GM12878 (cell line): ENCODE data around the gene MMP14. TPM values are rescaled to one million over a fixed set of nuclear protein-coding genes. Genes with fewer than 3 reads are reported as not detected.

Source experiments
- ATAC-seq: fragments of 200-7000 bp; cut with Tn5 transposase; 3 replicates; pipeline ENCODE4 v1.9.1; 2020; ENCODE audit warnings: mild to moderate bottlenecking, moderate library complexity
- BruUV-seq: library from RNA; stranded (reverse); fragments of 400-500 nt; replicated peaks from 2 replicates; lab custom pipeline; 2021; lab: Mats Ljungman, UMichigan
- CTCF ChIA-PET: fragments of 300-600 bp; sonication (Branson Sonifier 250); formaldehyde crosslinking; extraction: SDS; loops from one replicate; lab custom pipeline; 2021; ENCODE audit warnings: inconsistent platforms; lab: Yijun Ruan, JAX
- POLR2A ChIA-PET: fragments of 350-600 bp; formaldehyde crosslinking; extraction: SDS; loops from one replicate; lab custom pipeline; 2021; ENCODE audit warnings: inconsistent platforms; lab: Charles Lee
- RAD21 ChIA-PET: fragments of 300-600 bp; sonication (Branson Sonifier 250); formaldehyde crosslinking; loops from one replicate; lab custom pipeline; 2023; ENCODE audit warnings: antibody characterized with exemption; ENCODE audit not compliant: unreplicated experiment; lab: Charles Lee
- SMC1A ChIA-PET: fragments of 300-600 bp; sonication (Branson Sonifier 250); formaldehyde crosslinking; loops from one replicate; lab custom pipeline; 2023; ENCODE audit not compliant: unreplicated experiment, uncharacterized antibody; lab: Charles Lee
- DNase-seq: peaks from one replicate; pipeline ENCODE4 v3.0.0-alpha.2; 2011; ENCODE audit warnings: low read depth, low spot score
- FAIRE-seq: peaks from 3 replicates; lab custom pipeline; 2011; peaks lifted over from hg19 to GRCh38; lab: Jason Lieb, UNC
- H2AFZ ChIP-seq: 2 replicates; pipeline ENCODE4 v1.6.0; 2011; ENCODE audit warnings: low read depth, low read length, control low read depth; ENCODE audit not compliant: control insufficient read depth
- H3K27ac ChIP-seq: 2 replicates; pipeline ENCODE4 v1.5.1; 2011; ENCODE audit warnings: control low read depth; ENCODE audit not compliant: control insufficient read depth, insufficient read depth
- H3K27me3 ChIP-seq, 2 experiments: replicated peaks in 1 of 2; 2 replicates each; pipeline versions ENCODE4 v1.6.0 to v1.6.1; 2011; ENCODE audit warnings: low read length in 1 of 2; ENCODE audit not compliant: control insufficient read depth in 2 of 2, insufficient read depth in 2 of 2
- H3K36me3 ChIP-seq, 2 experiments: 2 replicates each; pipeline ENCODE4 v1.5.1; 2011; ENCODE audit warnings: low read length in 1 of 2; ENCODE audit not compliant: control insufficient read depth in 2 of 2, insufficient read depth in 2 of 2
- H3K4me1 ChIP-seq: 2 replicates; pipeline ENCODE4 v1.6.1; 2011; ENCODE audit warnings: mild to moderate bottlenecking, low read length, moderate library complexity, mixed read lengths; ENCODE audit not compliant: control insufficient read depth, insufficient read depth
- H3K4me2 ChIP-seq: 2 replicates; pipeline ENCODE4 v1.6.0; 2011; ENCODE audit warnings: control low read depth; ENCODE audit not compliant: control insufficient read depth, insufficient read depth
- H3K4me3 ChIP-seq: fragments of 200-600 bp; sonication (generic); 2 replicates; pipeline ENCODE4 v1.5.1; 2016
- H3K79me2 ChIP-seq: 2 replicates; pipeline ENCODE4 v1.6.0; 2011; ENCODE audit warnings: low read length; ENCODE audit not compliant: control insufficient read depth, insufficient read depth
- H3K9ac ChIP-seq: 2 replicates; pipeline ENCODE4 v1.8.0; 2011; ENCODE audit warnings: low read length, control low read depth, mixed read lengths; ENCODE audit not compliant: control insufficient read depth, insufficient read depth
- H3K9me3 ChIP-seq: replicated peaks from 3 replicates; pipeline ENCODE4 v1.5.1; 2011; ENCODE audit warnings: mild to moderate bottlenecking, low read length; ENCODE audit not compliant: control insufficient read depth, insufficient read depth
- H4K20me1 ChIP-seq: 2 replicates; pipeline ENCODE4 v1.6.0; 2011; ENCODE audit not compliant: control insufficient read depth, insufficient read depth
- CBX3 ChIP-seq: fragments of 200-600 bp; sonication (generic); IDR thresholded peaks from 2 replicates; pipeline ENCODE4 v1.6.1; 2016; ENCODE audit warnings: low read depth, borderline replicate concordance
- CHD2 ChIP-seq: IDR thresholded peaks from 2 replicates; pipeline ENCODE4 v1.6.1; 2011; ENCODE audit warnings: low read depth, low read length, improper control_type of control experiment, borderline replicate concordance
- DPF2 ChIP-seq: fragments of 450-650 bp; IDR thresholded peaks from 2 replicates; pipeline ENCODE4 v1.6.1; 2017; ENCODE audit warnings: mild to moderate bottlenecking
- EED ChIP-seq: sonication (generic); IDR thresholded peaks from 2 replicates; pipeline ENCODE4 v1.6.1; 2016; ENCODE audit warnings: antibody characterized with exemption, low read depth
- HDGF ChIP-seq: fragments of 450-650 bp; IDR thresholded peaks from 2 replicates; pipeline ENCODE4 v1.6.1; 2016; ENCODE audit warnings: antibody characterized with exemption
- IKZF1 ChIP-seq: fragments of 450-650 bp; conservative IDR thresholded peaks from 2 replicates; pipeline ENCODE4 v1.6.1; 2017; ENCODE audit warnings: antibody characterized with exemption, mild to moderate bottlenecking
- IKZF2 ChIP-seq, 2 experiments: fragments of 450-650 bp; IDR thresholded peaks; 2 replicates each; pipeline ENCODE4 v1.6.1; 2017; ENCODE audit warnings: mild to moderate bottlenecking in 2 of 2, moderate library complexity in 2 of 2
- LARP7 ChIP-seq: fragments of 450-650 bp; IDR thresholded peaks from 2 replicates; pipeline ENCODE4 v1.6.1; 2017; ENCODE audit warnings: mild to moderate bottlenecking
- NBN ChIP-seq: fragments of 450-650 bp; IDR thresholded peaks from 2 replicates; pipeline ENCODE4 v1.6.1; 2016
- RELB ChIP-seq: fragments of 450-650 bp; IDR thresholded peaks from 2 replicates; pipeline ENCODE4 v1.6.1; 2017; ENCODE audit warnings: low read depth, mild to moderate bottlenecking, moderate library complexity
- TAF1 ChIP-seq: IDR thresholded peaks from 2 replicates; pipeline ENCODE4 v1.6.1; 2011; ENCODE audit warnings: mild to moderate bottlenecking, low read depth, low read length, borderline replicate concordance
- TARDBP ChIP-seq: IDR thresholded peaks from 2 replicates; pipeline ENCODE4 v1.6.1; 2016; ENCODE audit warnings: borderline replicate concordance
- WGBS: methylation state at CpG from one replicate; pipeline ENCODE4 v1.1.6; 2016; ENCODE audit warnings: low lambda C conversion rate; ENCODE audit not compliant: insufficient replicate concordance, insufficient coverage; ENCODE audit errors: missing lambda C conversion rate; 5-methylcytosine and 5-hydroxymethylcytosine counted together
- in situ Hi-C: fragments of 300-500 bp; cut with MboI; formaldehyde crosslinking; loops from 9 replicates; pipeline ENCODE4 v1.14.3; 2018; ENCODE audit warnings: mixed read lengths
- intact Hi-C: fragments of 100-400 bp; cut with micrococcal nuclease; formaldehyde crosslinking; loops from one replicate; pipeline ENCODE4 v1.14.2; 2022; ENCODE audit not compliant: unreplicated experiment
- polyA plus RNA-seq, 11 experiments: library from polyadenylated mRNA; depleted of rRNA in 4 of 11; unstranded in 6 of 11; stranded (reverse) in 5 of 11; fragments of >200 nt; fragmentation: Nextera tagmentation in 4 of 11; fragmentation: Illumina TruSeq in 1 of 11; extraction: Ambion mirVana in 4 of 11; extraction: Trizol in 1 of 11; gene quantifications; 1 replicate in 1 of 11; 2 replicates in 10 of 11; pipeline versions ENCODE4 v1.2.1 to v1.2.3, GENCODE V29; 2011 to 2016; ENCODE audit warnings: inconsistent platforms in 2 of 11, missing spikeins in 2 of 11, low read depth in 1 of 11
- total RNA-seq, 4 experiments: library from RNA; depleted of rRNA in 3 of 4; stranded (reverse); fragments of >200 nt in 3 of 4; fragmentation: Illumina TruSeq in 1 of 4; extraction: Trizol in 1 of 4; gene quantifications; 2 replicates each; pipeline versions ENCODE4 v1.2.1 to v1.2.3, GENCODE V29; 2013 to 2021
- TF ChIP-seq, protein P1 (sequence below): fragments of 450-650 bp; IDR thresholded peaks from 2 replicates; pipeline ENCODE4 v1.6.1; 2016; ENCODE audit warnings: mild to moderate bottlenecking

The MMP14 gene
- total and polyA plus RNA-seq, 10 of the 15 experiments (the other 5 are each of a cell fraction or from before 2014, with no cell fraction given) = 0.31 to 1.9 (median 0.70) TPM; not detected in 2

DNA sequence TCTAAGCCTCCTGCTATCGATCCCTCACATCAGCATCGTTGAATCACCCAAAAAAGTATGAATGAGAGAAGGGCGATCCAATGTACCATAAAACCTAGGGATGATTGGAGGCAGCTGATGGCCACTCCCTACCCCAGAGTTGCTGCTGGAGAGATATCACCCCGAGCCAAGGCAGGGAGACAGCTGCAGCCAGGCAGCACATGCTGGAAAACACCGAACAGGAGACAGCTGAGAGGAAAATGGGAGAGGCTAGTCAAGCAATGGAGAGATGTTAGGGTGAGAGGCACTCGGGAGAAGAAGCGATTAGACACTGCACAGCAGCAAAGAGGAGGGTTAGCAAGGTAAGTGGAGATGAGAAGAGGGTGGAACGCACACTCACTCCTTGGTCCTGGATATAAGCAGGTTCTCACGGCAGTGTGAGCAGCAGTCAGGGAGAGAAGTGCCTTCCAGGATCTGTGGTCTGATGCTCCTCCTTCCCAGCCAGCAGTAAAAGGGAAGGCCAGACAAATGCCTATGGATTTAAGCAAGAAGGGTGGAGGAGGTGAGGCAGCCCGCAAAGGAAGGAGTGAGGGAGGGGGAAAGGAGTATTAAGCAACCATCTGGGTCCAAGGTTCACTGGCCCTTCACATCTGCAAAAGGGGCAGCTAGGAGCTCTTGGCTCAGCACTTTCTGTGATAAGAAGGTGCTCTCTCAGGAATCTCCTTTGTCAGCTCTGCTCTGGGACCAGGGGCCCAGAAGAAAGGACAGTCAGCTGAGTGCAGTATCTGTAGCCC, 21.3 kb upstream of the MMP14 start, which contains the start of gene SLC7A7:
Gene SLC7A7 (minus strand): TSS at position 495 of the 773 bp plus-strand sequence. CDS start 2,037 bp downstream, outside the sequence.
- no peaks in the 10 kb centered on the region for H4K20me1 ChIP-seq
- no peaks in the 10 kb centered on the region for H3K27me3 ChIP-seq
- WGBS = 84% methylated on average over 10 of the region's 10 CpGs
- TF ChIP-seq TARDBP (no peak), RELB (0 out of 2 replicates have a peak, but pooled peaks have one; percentile 32), NBN (peak; percentile 53; the same call in 1 of the 2 replicates), CHD2 (peak; percentile 46; the same call in 1 of the 2 replicates), TAF1 (no peak), LARP7 (peak; percentile 59; the same call in 1 of the 2 replicates), IKZF2 (IDR thresholded peaks at IDR 0.05) (peak in 1 of 2 experiments; percentile 35; a peak in 1 of 4 replicates), EED (0 out of 2 replicates have a peak, but pooled peaks have one; percentile 14), CBX3 (no peak), HDGF (peak; percentile 33; the same call in 1 of the 2 replicates), IKZF1 (peak; percentile 53), DPF2 (peak; percentile 13; the same call in 1 of the 2 replicates)
- TF ChIP-seq, protein P1, sequence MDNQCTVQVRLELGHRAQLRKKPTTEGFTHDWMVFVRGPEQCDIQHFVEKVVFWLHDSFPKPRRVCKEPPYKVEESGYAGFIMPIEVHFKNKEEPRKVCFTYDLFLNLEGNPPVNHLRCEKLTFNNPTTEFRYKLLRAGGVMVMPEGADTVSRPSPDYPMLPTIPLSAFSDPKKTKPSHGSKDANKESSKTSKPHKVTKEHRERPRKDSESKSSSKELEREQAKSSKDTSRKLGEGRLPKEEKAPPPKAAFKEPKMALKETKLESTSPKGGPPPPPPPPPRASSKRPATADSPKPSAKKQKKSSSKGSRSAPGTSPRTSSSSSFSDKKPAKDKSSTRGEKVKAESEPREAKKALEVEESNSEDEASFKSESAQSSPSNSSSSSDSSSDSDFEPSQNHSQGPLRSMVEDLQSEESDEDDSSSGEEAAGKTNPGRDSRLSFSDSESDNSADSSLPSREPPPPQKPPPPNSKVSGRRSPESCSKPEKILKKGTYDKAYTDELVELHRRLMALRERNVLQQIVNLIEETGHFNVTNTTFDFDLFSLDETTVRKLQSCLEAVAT = no peak
- TF ChIP-seq, all 136 proteins: peak for 9
- ChIA-PET CTCF (interaction anchor here (0.5 to 15.1 kb wide), 16 partner anchors 8 to 251 kb away, joined by 3 to 324 read pairs (median 4); partner anchors contain the start of gene OXA1L), SMC1A (interaction anchor here (0.9 to 16.0 kb wide), 12 partner anchors 8 to 254 kb away, joined by 3 to 395 read pairs (median 3); partner anchors contain the start of gene DAD1), POLR2A (interaction anchor here (0.8 to 17.5 kb wide), 7 partner anchors 8 to 47 kb away, joined by 4 to 245 read pairs (median 6); no protein-coding TSS in a partner anchor), RAD21 (interaction anchor here (1.0 to 14.2 kb wide), 8 partner anchors 8 to 245 kb away, joined by 3 to 219 read pairs (median 8); partner anchors contain the start of gene OXA1L)
- intact Hi-C loops = no loop called here
- peak within 1 kb of the TSS; percentile 66 for H3K4me3 ChIP-seq
- no peak for DNase-seq
- peak within 1 kb of the TSS; percentile 70 for H3K4me2 ChIP-seq
- peak; percentile 6 for ATAC-seq
- H3K27ac ChIP-seq = peak within 1 kb of the TSS; percentile 75
- no peaks in the 10 kb centered on the region for H3K36me3 ChIP-seq
- H3K79me2 ChIP-seq = peaks cover 39% of the 10 kb centered on the region
- peak within 1 kb of the TSS; percentile 70 for H3K9ac ChIP-seq
- in situ Hi-C loops = no loop called here
- TSS peak; percentile 88 for BruUV-seq
- H2AFZ ChIP-seq = peak within 1 kb of the TSS; percentile 61
- FAIRE-seq = no peak
- H3K4me1 ChIP-seq = peaks cover 28% of the 10 kb centered on the region
- no peaks in the 10 kb centered on the region for H3K9me3 ChIP-seq
